HG03457 (cell line): Measurements from ENCODE around the gene RAPGEF5.

Source experiments
- ATAC-seq: cut with Tn5 transposase; IDR thresholded peaks from one replicate; pipeline ENCODE4 v1.9.1; 2021; ENCODE audit warnings: moderate number of reproducible peaks; ENCODE audit not compliant: unreplicated experiment

RAPGEF5 gene

GRCh38 chr7:22269963-22270362, 87.0 kb downstream of the RAPGEF5 start:
- no peak for ATAC-seq

DNA sequence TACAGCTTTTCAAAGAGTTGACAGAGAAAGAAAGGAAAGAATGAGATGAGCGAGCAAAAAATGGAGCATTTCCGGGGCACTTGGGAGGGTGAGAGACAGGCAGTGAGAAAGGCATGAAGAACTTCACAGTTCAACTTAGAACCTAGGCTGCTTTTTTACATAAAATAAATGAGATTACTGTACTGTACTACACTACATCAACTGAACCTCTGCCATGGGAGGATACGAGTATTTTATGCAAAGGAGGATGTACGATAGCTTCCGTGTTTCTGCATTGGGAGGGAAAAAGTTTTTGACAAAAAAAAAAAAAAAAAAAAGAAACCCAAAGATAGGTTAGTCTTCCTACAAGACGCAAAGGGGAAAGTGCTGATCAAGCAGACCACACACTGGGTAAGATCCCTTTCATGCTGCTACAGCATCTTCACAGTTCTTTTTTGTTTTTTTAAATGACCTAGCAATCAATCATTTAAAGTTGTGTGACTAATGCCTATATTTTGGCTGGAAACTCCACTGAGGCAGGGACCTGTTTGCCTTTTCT, 88.0 kb downstream of the RAPGEF5 start:
- no peak for ATAC-seq

DNA sequence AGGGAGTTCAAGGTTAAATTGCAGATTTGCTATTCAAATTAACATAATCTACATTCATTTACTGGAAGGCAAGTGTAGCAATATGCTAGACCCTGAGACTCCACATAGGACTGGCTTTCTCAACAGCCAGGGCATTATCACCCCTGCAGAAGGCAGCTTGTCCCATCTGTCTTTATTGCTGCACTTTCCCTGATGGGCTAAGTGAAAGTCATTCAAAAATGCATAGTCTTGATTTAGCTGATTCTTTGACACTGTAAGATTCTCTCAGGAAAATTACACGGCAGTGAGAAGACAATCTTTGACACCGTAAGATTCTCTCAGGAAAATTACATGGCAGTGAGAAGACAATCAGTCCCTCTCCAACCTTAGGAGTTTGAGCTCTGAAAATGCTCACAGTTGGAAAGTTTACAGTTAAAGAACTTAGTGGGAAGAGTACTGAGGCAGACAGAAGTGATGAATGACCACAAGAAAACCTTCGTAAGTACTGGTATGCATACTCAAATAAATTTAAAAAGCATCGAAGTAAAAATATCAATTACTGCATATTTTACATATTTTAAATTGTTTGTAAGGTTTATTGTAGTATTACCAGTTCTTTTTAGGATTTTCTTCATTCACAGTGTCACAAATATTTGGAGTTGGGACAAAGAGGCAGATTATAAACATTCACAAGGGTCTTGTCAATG, 88.9 kb downstream of the RAPGEF5 start:
- ATAC-seq = no peak

DNA sequence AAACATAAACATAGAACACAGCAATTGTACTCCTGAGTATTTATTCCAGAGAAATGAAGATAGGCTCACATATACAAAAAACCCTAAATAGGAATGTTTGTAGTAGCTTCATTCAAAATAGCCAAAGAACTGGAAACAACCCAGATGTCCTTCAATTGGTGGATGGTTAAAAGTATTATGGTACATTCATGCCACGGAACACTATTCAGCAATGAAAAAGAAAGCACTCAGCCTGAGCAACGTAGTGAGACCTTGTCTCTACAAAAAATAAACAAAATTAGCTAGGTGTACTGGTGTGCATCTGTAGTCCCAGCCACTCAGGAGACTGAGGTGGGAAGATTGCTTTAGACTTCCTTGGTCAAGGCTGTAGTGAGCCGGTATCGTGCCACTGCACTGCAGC, 94.4 kb downstream of the RAPGEF5 start:
- ATAC-seq = no peak

GRCh38 chr7:22256541-22257096, 100.3 kb downstream of the RAPGEF5 start:
- ATAC-seq = no peak

GRCh38 chr7:22255834-22256233, 101.1 kb downstream of the RAPGEF5 start:
- ATAC-seq = no peak

- no peak for ATAC-seq
Measured at GRCh38 chr7:22255342-22255741, 101.6 kb downstream of the RAPGEF5 start.

- no peak for ATAC-seq
Measured at GRCh38 chr7:22252936-22253536, 103.9 kb downstream of the RAPGEF5 start.

DNA sequence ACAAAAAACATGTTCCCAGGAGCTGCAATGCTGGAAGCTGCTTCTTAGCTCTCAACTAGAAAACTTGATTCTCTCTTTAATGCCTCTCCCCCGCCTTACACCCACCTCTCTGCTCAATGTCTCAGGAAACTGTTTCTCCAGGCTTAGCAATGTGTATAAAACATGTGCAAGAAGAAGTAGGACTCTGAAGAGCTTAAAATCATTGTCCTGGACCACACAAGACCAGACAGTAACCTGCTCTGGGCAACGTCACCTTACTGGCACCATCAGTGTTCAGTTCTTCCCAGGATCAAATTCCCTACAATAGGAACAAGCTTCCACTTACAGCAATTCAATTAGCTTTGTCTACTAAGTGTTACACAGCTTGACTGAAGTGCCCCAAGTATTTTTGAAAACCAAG, 104.9 kb downstream of the RAPGEF5 start:
- no peak for ATAC-seq

DNA sequence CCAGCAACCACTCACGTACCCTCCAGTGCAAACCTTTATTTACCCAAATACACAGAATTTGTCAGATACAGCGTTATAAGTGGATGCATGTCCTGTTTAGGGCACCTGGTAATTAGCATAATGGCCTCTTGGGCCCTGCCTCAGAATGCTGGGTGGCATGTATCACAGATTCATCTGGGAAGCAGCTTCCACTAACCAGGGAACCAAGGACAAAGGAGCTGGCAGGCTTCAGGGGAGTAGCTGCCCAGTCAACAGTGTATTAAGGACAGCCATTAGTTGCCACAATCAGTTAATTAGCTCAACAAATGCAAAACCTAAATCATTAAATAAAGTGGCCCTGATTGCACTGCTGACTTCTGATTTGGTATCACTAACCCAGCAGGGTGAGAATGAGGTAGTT, 105.7 kb downstream of the RAPGEF5 start:
- ATAC-seq = no peak

- ATAC-seq = no peak
Measured at GRCh38 chr7:22250390-22250789, 106.6 kb downstream of the RAPGEF5 start.

DNA sequence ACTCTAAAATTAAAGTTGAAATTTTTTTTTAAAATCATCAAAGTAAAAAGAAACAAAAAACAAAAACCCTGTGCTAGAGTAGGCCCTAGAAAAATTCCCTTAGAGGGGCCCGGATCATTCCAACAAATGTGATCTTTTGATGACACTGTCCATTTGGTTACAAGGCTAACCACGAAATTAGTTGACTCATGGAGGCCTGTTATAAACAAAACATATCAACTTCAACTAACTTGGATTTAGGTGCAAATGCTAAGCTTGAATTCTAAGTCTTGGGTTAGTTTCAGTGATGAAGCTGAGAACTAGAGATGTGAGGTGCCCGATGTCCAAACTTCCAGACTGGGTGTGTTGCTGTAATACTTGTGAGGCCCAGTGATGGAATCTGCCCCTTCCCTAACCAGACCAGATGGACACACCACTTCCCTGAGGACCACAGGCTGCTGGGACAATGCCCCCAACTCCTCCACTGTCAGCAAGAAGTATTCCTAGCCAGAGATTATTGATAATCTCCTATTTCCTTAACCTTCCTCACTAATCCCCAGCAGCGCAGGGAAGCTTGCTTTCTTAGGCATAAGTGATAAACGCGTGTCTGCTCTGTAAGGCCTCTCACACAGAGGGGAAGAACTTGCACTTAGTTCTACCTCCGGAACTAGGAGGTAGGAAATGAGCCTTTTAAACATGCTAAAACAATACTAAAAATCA, 108.7 kb downstream of the RAPGEF5 start:
- no peak for ATAC-seq

DNA sequence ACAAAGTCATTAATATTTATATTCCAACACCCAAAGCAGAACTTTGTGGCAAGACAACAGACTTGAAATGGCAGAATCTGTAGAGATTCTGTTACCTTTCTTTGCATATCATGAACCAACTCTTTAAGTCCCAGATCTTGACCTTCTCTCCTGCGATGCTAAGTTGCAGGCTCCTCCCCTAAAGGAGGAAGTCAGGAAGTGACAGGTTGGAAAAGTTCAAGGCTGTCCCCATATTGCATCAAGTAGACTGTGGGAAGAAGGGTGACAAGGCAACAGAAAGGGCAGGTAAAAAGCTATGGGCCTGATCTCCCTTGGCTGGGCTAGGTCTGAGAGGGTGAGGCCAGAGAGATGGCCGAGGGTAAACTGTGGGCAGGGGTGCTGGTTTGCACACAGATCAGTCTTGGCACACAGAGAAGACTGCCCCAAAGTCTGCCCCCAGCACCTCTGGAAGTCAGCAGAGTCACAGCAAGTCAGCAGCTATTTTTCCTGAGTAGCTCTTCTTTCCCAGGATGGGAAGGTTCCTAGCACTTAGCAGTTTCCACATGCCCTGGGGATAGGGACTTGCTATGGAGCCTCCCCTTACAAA, 115.1 kb downstream of the RAPGEF5 start:
- ATAC-seq = no peak

DNA sequence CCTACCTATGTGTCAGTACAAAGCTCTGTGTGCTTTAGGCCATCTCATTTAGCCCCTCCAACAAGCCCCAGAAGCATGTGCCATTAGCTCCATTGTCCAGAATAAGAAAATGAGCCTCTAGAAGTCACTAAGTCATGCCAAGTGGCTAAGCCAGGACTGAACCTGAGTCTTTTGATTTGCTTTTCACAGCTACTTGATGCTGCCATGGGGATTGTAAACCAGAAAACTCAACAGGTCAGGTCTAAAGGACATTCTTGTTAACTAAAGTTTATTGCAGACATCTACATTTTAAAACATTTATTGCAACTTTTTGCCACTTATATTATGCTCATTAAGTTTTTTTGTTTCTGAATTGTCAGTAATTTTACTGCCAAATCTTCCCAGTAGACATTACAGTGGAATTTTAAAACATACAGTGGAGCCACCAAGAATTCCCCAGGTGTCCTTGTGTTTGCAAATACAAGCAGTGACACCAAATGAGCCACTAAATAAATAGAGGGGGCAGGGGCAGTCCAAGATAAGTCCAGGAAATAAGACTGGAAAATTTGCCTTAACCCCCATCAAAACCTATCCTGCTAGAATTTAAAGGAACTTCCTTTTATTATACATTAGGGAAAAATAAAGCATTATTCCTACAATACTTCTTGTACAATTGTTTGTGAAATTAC, 115.9 kb downstream of the RAPGEF5 start:
- no peak for ATAC-seq

DNA sequence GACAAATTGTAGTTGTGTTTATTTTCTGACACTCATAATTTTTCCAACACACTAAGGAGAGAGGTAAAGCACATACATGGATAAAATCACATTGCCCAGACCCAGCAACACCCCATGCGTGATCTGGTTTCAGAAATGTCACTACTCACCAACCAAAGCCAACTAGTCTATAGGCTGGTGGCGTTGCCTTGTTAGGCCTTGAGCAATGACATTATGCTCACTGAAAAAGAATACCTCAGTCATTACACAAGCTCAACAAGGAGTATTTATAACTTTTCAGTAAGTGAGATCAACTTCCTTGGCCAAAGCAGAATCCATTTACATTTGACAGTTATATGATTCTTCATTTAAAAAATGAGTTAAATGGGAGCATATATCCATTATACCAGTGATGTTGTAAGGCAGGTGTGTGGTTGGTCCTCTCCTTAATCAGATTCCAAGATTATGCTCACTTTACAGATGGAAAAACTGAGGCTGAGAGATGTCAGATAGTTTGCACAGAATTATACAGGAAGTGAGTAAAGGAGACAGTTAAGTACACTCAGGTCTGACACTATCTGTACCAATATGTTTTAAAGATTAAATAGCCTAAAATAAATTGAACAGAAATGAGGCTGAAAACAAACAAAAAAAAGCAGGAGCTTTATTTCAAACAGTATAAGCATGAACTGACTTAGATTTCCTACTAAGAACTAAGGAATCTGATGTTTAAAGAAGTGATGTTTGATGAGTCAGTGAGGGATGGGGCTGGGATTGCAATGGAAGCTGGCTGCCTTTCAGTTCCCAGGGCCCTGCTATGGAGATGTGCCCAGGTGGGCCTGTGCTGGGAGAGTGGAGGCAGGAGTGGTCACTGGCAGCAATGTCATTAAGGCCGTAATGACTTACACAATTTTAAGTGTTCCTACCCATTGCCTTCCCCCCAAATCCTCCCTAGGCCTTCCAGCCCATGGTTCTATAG, 118.3 kb downstream of the RAPGEF5 start:
- ATAC-seq = no peak

DNA sequence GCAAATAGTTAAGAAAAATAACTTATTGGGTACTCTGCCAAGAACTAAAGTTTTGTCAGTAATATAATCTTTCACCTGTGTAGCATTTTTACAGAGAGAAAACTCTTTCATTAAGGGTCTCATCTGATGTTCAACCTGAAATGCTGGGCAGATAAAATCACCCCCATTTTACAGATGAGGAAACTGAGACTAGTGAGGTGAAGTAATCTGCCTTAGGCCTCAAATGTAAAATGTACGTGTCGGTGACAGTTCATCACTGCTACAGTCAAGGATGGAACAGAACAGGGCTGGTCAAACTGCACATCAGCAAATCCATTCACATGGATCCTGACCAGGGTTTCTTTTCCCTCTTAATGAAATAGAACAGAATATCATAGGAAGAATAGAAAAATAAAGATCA, 121.8 kb downstream of the RAPGEF5 start:
- ATAC-seq = no peak

GRCh38 chr7:22234227-22234626, 122.7 kb downstream of the RAPGEF5 start:
- no peak for ATAC-seq

DNA sequence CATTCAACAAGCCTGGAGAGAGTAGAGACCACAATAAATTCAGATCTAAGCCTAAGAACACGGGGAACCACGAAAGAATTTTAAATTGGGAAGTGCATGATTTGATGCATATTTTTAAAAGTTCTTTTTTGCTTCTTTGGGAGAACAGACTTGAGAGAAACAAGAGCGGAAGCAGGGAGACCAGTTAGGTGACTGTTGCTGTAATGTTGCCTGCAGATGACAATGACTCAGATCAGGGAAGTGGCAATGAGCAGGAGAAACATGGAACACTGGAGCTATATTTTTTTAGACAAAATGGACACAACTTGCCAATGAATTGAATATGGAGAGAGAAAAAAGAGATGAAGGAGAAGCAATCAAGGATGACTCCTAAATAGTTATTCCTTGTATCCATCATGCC, 125.1 kb downstream of the RAPGEF5 start:
- no peak for ATAC-seq

DNA sequence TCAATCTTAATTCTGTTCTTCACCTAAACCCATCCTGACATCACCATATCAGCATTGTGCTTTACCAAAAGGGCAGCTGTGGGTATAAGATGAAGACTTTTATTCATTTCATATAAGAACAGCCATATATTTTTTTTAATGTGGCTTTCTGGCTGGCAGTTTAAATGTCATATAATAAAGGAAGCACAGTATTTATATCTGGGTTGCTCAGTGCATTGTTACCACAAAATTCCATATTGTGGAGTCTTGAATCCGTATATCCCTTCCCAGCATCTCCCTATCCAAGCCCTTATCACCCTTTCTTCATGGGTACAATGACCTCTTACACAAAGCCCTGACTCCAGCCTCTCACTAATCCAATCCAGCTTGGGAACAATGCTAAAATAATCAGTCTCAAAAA, 125.8 kb downstream of the RAPGEF5 start:
- no peak for ATAC-seq

DNA sequence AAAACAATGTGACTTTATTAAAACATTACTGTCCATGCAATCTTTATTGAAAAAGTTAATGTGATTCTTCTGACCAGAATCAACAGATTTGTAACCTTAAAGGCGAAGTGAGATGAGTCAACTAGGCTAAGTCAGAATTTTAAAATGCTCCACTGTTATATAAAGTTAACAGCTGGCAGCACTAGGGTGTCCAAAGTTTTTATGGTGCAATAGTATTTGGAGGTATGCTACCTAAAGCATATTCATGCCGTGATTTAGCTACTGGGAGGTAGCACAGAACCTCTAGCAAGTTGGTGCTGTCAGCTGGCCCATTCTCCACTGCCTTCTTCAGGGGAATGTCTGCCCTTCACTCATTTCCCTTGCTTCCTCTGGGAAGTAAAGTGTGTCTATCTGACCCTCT, 126.7 kb downstream of the RAPGEF5 start:
- no peak for ATAC-seq
